GM18511 (cell line): Measurements from ENCODE around the gene ARFGEF3.

Experiments used
- ATAC-seq: cut with Tn5 transposase; IDR thresholded peaks from one replicate; pipeline ENCODE4 v1.9.1; 2021; ENCODE audit warnings: mild to moderate bottlenecking, moderate library complexity; ENCODE audit not compliant: unreplicated experiment

The ARFGEF3 gene

DNA sequence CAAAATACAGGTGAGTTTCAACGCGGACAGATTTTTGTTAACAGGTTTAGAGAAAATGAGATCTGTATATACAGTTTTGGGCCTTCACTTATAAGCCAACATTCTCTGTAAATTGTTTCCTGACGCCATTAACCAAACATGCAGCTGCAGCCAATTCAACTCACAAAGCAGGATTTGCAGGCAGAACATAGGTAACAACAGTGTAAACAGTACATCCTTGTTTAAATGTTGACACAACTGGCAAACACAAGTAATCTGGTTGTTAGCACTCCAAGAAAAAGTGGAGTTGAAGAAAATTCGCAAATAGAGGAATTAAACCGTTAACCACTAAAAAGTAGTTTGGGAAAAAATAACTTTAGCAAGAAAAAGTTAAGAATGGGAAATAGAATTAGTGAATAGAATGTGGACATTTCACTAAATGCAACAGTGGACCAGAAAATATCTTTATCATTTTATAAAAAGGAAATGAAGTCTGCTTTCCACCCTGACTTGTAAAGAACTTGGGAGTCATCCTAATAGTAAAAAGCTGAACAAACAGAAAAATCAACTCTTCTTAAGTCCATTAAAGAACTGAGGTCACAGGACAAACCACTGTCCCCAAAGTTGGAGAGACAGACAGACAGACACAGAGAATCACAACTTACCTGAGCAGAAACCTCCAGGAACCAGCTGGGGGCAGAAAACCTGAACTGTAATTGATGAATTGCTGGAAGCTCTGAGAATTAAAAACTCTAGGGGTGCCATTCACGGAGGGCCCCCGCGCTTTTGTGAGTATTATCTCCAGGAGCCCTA is 226.0 kb downstream of the ARFGEF3 start:
- no peak for ATAC-seq

DNA sequence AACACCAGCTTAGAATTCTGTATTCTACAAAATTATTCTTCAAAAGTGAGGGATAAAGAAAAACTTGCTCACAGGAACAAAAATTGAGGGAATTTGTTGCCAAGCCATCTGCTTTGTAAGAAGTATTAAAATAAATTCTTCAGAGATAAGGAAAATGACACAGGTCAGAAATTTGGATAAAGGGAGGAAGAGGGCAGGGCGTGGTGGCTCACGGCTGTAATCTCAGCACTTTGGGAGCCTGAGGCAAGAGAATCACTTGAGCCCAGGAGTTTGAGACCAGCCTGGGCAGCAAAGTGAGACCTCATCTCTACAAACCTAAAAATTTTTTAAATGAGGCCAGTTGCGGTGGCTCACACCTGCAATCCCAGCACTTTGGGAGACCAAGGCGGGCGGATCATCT is 227.8 kb downstream of the ARFGEF3 start:
- ATAC-seq = no peak
